ENCODE data around the gene UNC5C. TPM values are rescaled to one million over a fixed set of nuclear protein-coding genes. Genes with fewer than 3 reads are reported as not detected.

The UNC5C gene
- total RNA-seq, 1 experiment from 2014 or later: 0.11 TPM

- no peak overlapping the region for H3K27ac ChIP-seq (ENCODE audit: low read depth, low read length, poor library complexity, severe bottlenecking)
- H3K4me1 ChIP-seq (ENCODE audit: insufficient read depth, low read length, poor library complexity, severe bottlenecking): no peaks in the 10 kb centered on the region
- intact Hi-C loops (cut with micrococcal nuclease; ENCODE audit: unreplicated experiment): no loop called here
- no TSS peak for BruUV-seq (replicated peaks)
- TF ChIP-seq, protein P1, sequence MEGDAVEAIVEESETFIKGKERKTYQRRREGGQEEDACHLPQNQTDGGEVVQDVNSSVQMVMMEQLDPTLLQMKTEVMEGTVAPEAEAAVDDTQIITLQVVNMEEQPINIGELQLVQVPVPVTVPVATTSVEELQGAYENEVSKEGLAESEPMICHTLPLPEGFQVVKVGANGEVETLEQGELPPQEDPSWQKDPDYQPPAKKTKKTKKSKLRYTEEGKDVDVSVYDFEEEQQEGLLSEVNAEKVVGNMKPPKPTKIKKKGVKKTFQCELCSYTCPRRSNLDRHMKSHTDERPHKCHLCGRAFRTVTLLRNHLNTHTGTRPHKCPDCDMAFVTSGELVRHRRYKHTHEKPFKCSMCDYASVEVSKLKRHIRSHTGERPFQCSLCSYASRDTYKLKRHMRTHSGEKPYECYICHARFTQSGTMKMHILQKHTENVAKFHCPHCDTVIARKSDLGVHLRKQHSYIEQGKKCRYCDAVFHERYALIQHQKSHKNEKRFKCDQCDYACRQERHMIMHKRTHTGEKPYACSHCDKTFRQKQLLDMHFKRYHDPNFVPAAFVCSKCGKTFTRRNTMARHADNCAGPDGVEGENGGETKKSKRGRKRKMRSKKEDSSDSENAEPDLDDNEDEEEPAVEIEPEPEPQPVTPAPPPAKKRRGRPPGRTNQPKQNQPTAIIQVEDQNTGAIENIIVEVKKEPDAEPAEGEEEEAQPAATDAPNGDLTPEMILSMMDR (conservative IDR thresholded peaks at IDR 0.05; ENCODE audit: low read depth, low read length): no peak
- TF ChIP-seq EZH2 (IDR thresholded peaks at IDR 0.05; ENCODE audit: borderline replicate concordance, low read depth, low read length, poor library complexity, severe bottlenecking): no peak
- H3K27me3 ChIP-seq (replicated peaks; ENCODE audit: insufficient read depth, low read depth, low read length, poor library complexity): no peaks in the 10 kb centered on the region
- CTCF ChIA-PET: no interaction called here
- no peaks in the 10 kb centered on the region for H3K36me3 ChIP-seq (ENCODE audit: insufficient read depth, low read length, poor library complexity, severe bottlenecking)
- H3K4me3 ChIP-seq (ENCODE audit: low read depth, low read length, poor library complexity, severe bottlenecking): no peak overlapping the region
- no peak for DNase-seq (ENCODE audit: low spot score)
- no peaks in the 10 kb centered on the region for H3K9me3 ChIP-seq (ENCODE audit: low read depth, low read length, poor library complexity, severe bottlenecking)
- POLR2A ChIA-PET (ENCODE audit: low non-redundant PET): no interaction called here
Observed at GRCh38 chr4:95381843-95382580, 166.8 kb downstream of the UNC5C start.

GRCh38 chr4:95379633-95380032 lies 169.1 kb downstream of the UNC5C start:
- no peak overlapping the region for H3K4me3 ChIP-seq (ENCODE audit: low read depth, low read length, poor library complexity, severe bottlenecking)
- no peak overlapping the region for H3K27ac ChIP-seq (ENCODE audit: low read depth, low read length, poor library complexity, severe bottlenecking)
- H3K4me1 ChIP-seq (ENCODE audit: insufficient read depth, low read length, poor library complexity, severe bottlenecking): no peaks in the 10 kb centered on the region
- H3K36me3 ChIP-seq (ENCODE audit: insufficient read depth, low read length, poor library complexity, severe bottlenecking): no peaks in the 10 kb centered on the region
- H3K9me3 ChIP-seq (ENCODE audit: low read depth, low read length, poor library complexity, severe bottlenecking): no peaks in the 10 kb centered on the region
- intact Hi-C loops (cut with micrococcal nuclease; ENCODE audit: unreplicated experiment): no loop called here
- ChIA-PET POLR2A (ENCODE audit: low non-redundant PET) (no interaction called here), CTCF (no interaction called here)
- BruUV-seq (replicated peaks): no TSS peak
- no peaks in the 10 kb centered on the region for H3K27me3 ChIP-seq (replicated peaks; ENCODE audit: insufficient read depth, low read depth, low read length, poor library complexity)
- DNase-seq (ENCODE audit: low spot score): no peak
- TF ChIP-seq, protein P1 (conservative IDR thresholded peaks at IDR 0.05; ENCODE audit: low read depth, low read length): no peak
- TF ChIP-seq EZH2 (IDR thresholded peaks at IDR 0.05; ENCODE audit: borderline replicate concordance, low read depth, low read length, poor library complexity, severe bottlenecking): no peak

DNA sequence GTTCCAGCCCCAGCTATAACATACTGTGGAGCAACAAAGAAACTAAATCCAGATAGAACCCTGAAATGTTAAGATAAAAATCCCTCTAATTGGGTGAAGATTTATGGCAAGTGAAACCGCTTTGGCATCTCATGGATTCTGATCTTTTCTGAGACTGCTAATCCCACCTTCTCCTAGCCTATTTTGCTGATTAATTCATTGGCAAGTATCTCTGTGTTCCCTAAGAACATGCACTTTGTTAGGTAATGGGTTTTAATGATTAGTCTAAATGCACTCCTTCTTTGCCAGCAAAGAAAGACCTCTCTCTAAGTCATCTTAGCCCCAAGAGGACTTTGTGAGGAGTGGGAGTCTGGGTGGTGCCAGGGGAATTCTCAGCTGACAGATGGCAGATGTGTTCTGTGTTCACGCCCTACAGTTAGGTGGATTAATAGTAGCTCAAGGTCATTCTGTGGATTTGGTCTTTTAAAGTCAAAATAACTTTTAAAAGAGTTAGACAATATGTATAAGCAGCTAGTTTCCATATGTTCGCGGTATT lies 171.3 kb downstream of the UNC5C start:
- H3K27me3 ChIP-seq (replicated peaks; ENCODE audit: insufficient read depth, low read depth, low read length, poor library complexity): no peaks in the 10 kb centered on the region
- no peak for DNase-seq (ENCODE audit: low spot score)
- H3K4me3 ChIP-seq (ENCODE audit: low read depth, low read length, poor library complexity, severe bottlenecking): no peak overlapping the region
- no TSS peak for BruUV-seq (replicated peaks)
- intact Hi-C loops (cut with micrococcal nuclease; ENCODE audit: unreplicated experiment): no loop called here
- no peak overlapping the region for H3K27ac ChIP-seq (ENCODE audit: low read depth, low read length, poor library complexity, severe bottlenecking)
- no peaks in the 10 kb centered on the region for H3K4me1 ChIP-seq (ENCODE audit: insufficient read depth, low read length, poor library complexity, severe bottlenecking)
- ChIA-PET CTCF (no interaction called here), POLR2A (ENCODE audit: low non-redundant PET) (no interaction called here)
- TF ChIP-seq EZH2 (IDR thresholded peaks at IDR 0.05; ENCODE audit: borderline replicate concordance, low read depth, low read length, poor library complexity, severe bottlenecking): no peak
- TF ChIP-seq, protein P1 (conservative IDR thresholded peaks at IDR 0.05; ENCODE audit: low read depth, low read length): no peak
- no peaks in the 10 kb centered on the region for H3K9me3 ChIP-seq (ENCODE audit: low read depth, low read length, poor library complexity, severe bottlenecking)
- H3K36me3 ChIP-seq (ENCODE audit: insufficient read depth, low read length, poor library complexity, severe bottlenecking): no peaks in the 10 kb centered on the region
